Stomach (tissue), 9 donors: ENCODE results near the gene GAD2. TPM values are rescaled to one million over a fixed set of nuclear protein-coding genes. Genes with fewer than 3 reads are reported as not detected.

ENCODE experiments used
- DNase-seq, 2 donors: peaks; one replicate each; pipeline versions ENCODE4 v3.0.0 to v3.0.0-alpha.2; 2013 to 2019
- H3K27ac ChIP-seq, 5 donors: fragments of 200-600 bp in 4 of 5; sonication (generic) in 4 of 5; one replicate each; pipeline ENCODE4 v1.5.1; 2013 to 2019; ENCODE audit warnings: mild to moderate bottlenecking in 1 of 5, moderate library complexity in 1 of 5
- H3K27me3 ChIP-seq, 3 donors: fragments of 200-600 bp; sonication (generic); one replicate each; pipeline ENCODE4 v1.5.1; 2017 to 2019; ENCODE audit warnings: mixed run types in 1 of 3
- H3K36me3 ChIP-seq, 4 donors: fragments of 200-600 bp; sonication (generic); 1 replicate in 3 of 4; 2 replicates in 1 of 4; pipeline ENCODE4 v1.5.1; 2016 to 2019
- H3K4me1 ChIP-seq, 4 donors: fragments of 200-600 bp; sonication (generic); one replicate each; pipeline ENCODE4 v1.5.1; 2016 to 2019
- H3K4me3 ChIP-seq, 4 donors: fragments of 200-600 bp; sonication (generic) in 3 of 4; one replicate each; pipeline ENCODE4 v1.5.1; 2016 to 2019; ENCODE audit warnings: mild to moderate bottlenecking in 1 of 4
- H3K9me3 ChIP-seq, 4 donors: fragments of 200-600 bp; sonication (generic); one replicate each; pipeline ENCODE4 v1.5.1; 2016 to 2019
- EP300 ChIP-seq: sonication (generic); formaldehyde crosslinking; IDR thresholded peaks from one replicate; pipeline ENCODE4 v1.6.1; 2017; ENCODE audit warnings: antibody characterized with exemption
- POLR2A ChIP-seq, 4 donors: fragments of 450-650 bp; IDR thresholded peaks; one replicate each; pipeline ENCODE4 v1.6.1; 2016; ENCODE audit warnings: antibody characterized with exemption in 4 of 4, control low read depth in 2 of 4, mild to moderate bottlenecking in 1 of 4, moderate library complexity in 1 of 4
- POLR2AphosphoS5 ChIP-seq, 3 donors: sonication (generic); formaldehyde crosslinking; IDR thresholded peaks; one replicate each; pipeline ENCODE4 v1.6.1; 2016; ENCODE audit warnings: antibody characterized with exemption in 3 of 3
- WGBS, 5 donors: extraction: QIAGEN DNeasy Blood & Tissue Kit in 3 of 5; methylation state at CpG; one replicate each; pipeline versions ENCODE4 v1.1.5 to v1.1.7; 2013 to 2018; 5-methylcytosine and 5-hydroxymethylcytosine counted together
- intact Hi-C: fragments of 100-400 bp; cut with DNase I; formaldehyde crosslinking; loops from one replicate; pipeline ENCODE4 v1.15.1; 2023; ENCODE audit warnings: low total_unique reads
- polyA plus RNA-seq, 3 donors: library from polyadenylated mRNA; stranded (reverse); fragments of 200-250 nt; gene quantifications; one replicate each; pipeline ENCODE4 v1.2.3, GENCODE V29; 2013
- total RNA-seq, 5 donors: library from RNA; depleted of rRNA; stranded (reverse); fragments of >200 nt; gene quantifications; one replicate each; pipeline versions ENCODE4 v1.1.0 to v1.2.3, GENCODE V29; 2014 to 2016
- TF ChIP-seq, protein P1 (sequence below), 7 experiments: fragments of 450-650 bp in 4 of 7; fragments of 200-600 bp in 3 of 7; sonication (generic) in 3 of 7; IDR thresholded peaks; one replicate each; pipeline ENCODE4 v1.5.1; 2016 to 2019; ENCODE audit warnings: antibody characterized with exemption in 7 of 7, control low read depth in 2 of 7, mild to moderate bottlenecking in 1 of 7
- donor health status: healthy with polysubstance abuse.
- donor health status: Bipolar disorder and iron deficiency.
- donor health status: healthy.

Gene GAD2
- total and polyA plus RNA-seq, 8 donors: 0.15 to 1.1 (median 0.55) TPM; not detected in 4

DNA sequence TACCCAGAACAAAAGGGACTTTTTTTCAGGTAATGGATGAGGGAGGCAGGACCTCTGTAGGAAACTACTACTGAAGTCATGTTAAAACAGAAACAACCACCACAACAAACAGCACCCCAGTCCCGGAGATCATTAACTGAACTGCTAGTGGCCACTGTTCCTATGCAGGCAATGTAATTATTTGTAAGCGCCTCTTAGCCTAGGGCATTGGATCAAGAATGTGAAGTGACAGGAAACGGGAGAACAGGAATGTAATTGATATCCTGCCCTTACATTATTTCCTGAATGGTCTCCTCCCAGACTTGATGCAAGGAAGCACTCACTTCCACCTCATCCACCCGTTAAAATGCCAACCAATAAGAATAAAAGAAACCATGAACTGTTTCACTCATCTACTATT, 16.7 kb upstream of the GAD2 start:
- H3K27me3 ChIP-seq: no peaks in the 10 kb centered on the region
- H3K36me3 ChIP-seq: no peaks in the 10 kb centered on the region
- no peak overlapping the region for H3K4me3 ChIP-seq
- H3K27ac ChIP-seq: no peak overlapping the region
- WGBS, 5 donors: 52 to 72% (median 61%) methylated on average over 4 of the region's 4 CpGs
- no peaks in the 10 kb centered on the region for H3K9me3 ChIP-seq
- H3K4me1 ChIP-seq: no peaks in the 10 kb centered on the region
- TF ChIP-seq POLR2A (IDR thresholded peaks at IDR 0.05) (no peak), EP300 (no peak), POLR2AphosphoS5 (IDR thresholded peaks at IDR 0.05) (no peak)
- TF ChIP-seq, protein P1, sequence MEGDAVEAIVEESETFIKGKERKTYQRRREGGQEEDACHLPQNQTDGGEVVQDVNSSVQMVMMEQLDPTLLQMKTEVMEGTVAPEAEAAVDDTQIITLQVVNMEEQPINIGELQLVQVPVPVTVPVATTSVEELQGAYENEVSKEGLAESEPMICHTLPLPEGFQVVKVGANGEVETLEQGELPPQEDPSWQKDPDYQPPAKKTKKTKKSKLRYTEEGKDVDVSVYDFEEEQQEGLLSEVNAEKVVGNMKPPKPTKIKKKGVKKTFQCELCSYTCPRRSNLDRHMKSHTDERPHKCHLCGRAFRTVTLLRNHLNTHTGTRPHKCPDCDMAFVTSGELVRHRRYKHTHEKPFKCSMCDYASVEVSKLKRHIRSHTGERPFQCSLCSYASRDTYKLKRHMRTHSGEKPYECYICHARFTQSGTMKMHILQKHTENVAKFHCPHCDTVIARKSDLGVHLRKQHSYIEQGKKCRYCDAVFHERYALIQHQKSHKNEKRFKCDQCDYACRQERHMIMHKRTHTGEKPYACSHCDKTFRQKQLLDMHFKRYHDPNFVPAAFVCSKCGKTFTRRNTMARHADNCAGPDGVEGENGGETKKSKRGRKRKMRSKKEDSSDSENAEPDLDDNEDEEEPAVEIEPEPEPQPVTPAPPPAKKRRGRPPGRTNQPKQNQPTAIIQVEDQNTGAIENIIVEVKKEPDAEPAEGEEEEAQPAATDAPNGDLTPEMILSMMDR (IDR thresholded peaks at IDR 0.05): no peak
- no peak for DNase-seq
- intact Hi-C loops: no loop called here

DNA sequence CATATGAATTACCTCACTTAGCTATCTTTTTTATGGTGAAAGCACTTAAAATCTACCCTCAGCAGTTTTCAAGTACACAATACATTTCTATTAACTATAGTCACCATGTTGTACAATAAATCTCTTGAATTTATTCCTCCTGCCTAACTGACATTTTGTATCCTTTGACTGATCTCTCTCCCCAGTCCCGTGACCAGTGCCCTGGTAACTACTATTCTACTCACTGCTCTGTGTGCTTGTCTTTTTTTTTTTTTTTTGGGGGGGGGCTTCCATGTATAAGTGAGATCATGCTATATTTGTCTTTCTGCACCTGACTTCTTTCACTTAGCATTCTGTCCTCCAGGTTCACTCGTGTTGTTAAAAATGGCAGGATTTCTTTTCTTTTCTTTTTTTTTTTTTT, 11.4 kb upstream of the GAD2 start:
- H3K36me3 ChIP-seq: no peaks in the 10 kb centered on the region
- peaks cover 0 to 11% (median 7%) of the 10 kb centered on the region in 4 donors for H3K9me3 ChIP-seq
- no peak for DNase-seq
- 64 to 85% (median 80%) methylated on average over 2 of the region's 2 CpGs for WGBS, 5 donors
- TF ChIP-seq EP300 (no peak), POLR2AphosphoS5 (IDR thresholded peaks at IDR 0.05) (no peak), POLR2A (IDR thresholded peaks at IDR 0.05) (no peak)
- TF ChIP-seq, protein P1 (IDR thresholded peaks at IDR 0.05): no peak
- no peak overlapping the region for H3K4me3 ChIP-seq
- no peak overlapping the region for H3K27ac ChIP-seq
- H3K27me3 ChIP-seq: peaks cover 0 to 18% (median 0%) of the 10 kb centered on the region in 3 donors
- H3K4me1 ChIP-seq: no peaks in the 10 kb centered on the region
- intact Hi-C loops: no loop called here

DNA sequence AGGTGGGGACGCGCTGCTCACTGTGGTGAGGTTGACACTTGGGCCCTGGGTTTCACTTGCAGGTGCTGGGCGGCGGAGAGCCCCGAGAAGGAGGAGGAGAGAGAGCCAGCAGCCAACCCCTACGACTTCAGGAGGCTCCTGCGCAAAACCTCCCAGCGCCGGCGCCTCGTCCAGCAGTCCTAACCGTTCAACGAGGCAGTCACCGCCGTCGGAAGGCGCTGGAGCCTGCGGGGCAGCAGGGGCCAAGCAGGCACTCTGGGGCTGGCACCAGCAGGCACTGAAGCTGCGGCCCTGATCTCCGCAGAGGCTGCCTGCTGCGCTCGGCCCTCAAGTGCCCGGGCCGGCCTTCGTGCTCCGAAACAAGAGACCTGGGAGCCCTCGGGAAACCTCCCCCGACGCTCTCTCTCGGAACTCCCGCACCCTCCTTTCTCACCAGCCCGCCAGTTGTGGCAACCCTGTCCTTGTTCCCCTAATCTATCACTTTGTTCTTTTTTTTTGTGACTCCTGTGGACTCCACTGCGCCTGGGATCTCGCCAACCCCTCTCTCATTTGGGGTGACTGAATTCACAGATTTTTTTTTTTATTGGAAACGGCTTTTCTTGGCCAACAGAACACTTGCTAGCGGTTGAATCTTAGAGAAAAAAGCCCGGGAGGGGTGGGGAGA, 4.7 kb upstream of the GAD2 start:
- Histone ChIP-seq H3K27me3 (peaks cover 4 to 83% (median 49%) of the 10 kb centered on the region in 3 donors), H3K9me3 (peaks cover 0 to 11% (median 4%) of the 10 kb centered on the region in 4 donors), H3K36me3 (no peaks in the 10 kb centered on the region), H3K27ac (no peak overlapping the region), H3K4me1 (peaks cover 12 to 24% (median 17%) of the 10 kb centered on the region in 4 donors), H3K4me3 (no peak overlapping the region)
- no peak for DNase-seq
- 10 to 17% (median 12%) methylated on average over 26 to 37 of the region's 37 CpGs for WGBS, 5 donors
- TF ChIP-seq EP300: no peak
- TF ChIP-seq, protein P1 (IDR thresholded peaks at IDR 0.05): no peak
- TF ChIP-seq POLR2A (IDR thresholded peaks at IDR 0.05): no peak
- TF ChIP-seq POLR2AphosphoS5 (IDR thresholded peaks at IDR 0.05): no peak
- intact Hi-C loops: no loop called here

DNA sequence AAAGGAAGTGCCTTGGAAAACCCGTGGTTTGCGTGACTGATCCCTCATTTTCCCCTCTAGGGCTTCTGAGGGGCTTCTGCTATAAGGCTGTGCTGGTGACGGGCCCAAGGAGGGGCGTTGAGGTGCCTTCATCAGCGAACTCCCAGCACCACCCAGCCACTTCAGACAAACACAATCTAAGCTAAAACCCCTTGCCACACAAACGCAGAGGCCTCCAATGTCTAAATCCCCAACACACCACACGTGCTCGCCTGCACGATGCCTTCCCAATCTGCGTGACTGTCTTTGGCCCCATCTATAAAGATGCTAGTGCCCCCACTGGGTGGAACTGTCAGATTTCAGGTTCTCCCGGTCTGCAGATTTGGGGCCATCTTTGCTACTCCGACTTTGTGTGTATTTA, 4.1 kb upstream of the GAD2 start:
- TF ChIP-seq, protein P1 (IDR thresholded peaks at IDR 0.05): no peak
- TF ChIP-seq POLR2A (IDR thresholded peaks at IDR 0.05) (no peak), EP300 (no peak), POLR2AphosphoS5 (IDR thresholded peaks at IDR 0.05) (no peak)
- DNase-seq: no peak
- Histone ChIP-seq H3K9me3 (peaks cover 0 to 7% (median 3%) of the 10 kb centered on the region in 4 donors), H3K4me1 (peaks cover 13 to 30% (median 21%) of the 10 kb centered on the region in 4 donors), H3K4me3 (no peak overlapping the region), H3K27me3 (peaks cover 10 to 89% (median 55%) of the 10 kb centered on the region in 3 donors), H3K27ac (no peak overlapping the region), H3K36me3 (no peaks in the 10 kb centered on the region)
- intact Hi-C loops: no loop called here
- 7 to 14% (median 11%) methylated on average over 12 of the region's 12 CpGs for WGBS, 5 donors
